Activated naive CD8-positive, alpha-beta T cell treated with anti-CD3 and anti-CD28 coated beads for 36 hours (primary cell): Measurements from ENCODE around the gene TMEM176B. TPM values are rescaled to one million over a fixed set of nuclear protein-coding genes. Genes with fewer than 3 reads are reported as not detected.

Experiments used
- DNase-seq: peaks from one replicate; pipeline ENCODE4 v3.0.0; 2021
- H3K27ac Mint-ChIP-seq: one replicate; pipeline ENCODE4 v1.8.0; 2022; ENCODE audit warnings: mild to moderate bottlenecking, moderate library complexity, mixed read lengths
- H3K27me3 Mint-ChIP-seq: one replicate; pipeline ENCODE4 v1.8.0; 2022; ENCODE audit warnings: mild to moderate bottlenecking, mixed read lengths
- H3K36me3 Mint-ChIP-seq: one replicate; pipeline ENCODE4 v1.8.0; 2021; ENCODE audit warnings: mild to moderate bottlenecking, mixed read lengths
- H3K4me1 Mint-ChIP-seq: one replicate; pipeline ENCODE4 v1.8.0; 2021; ENCODE audit warnings: mixed read lengths
- H3K4me3 Mint-ChIP-seq: one replicate; pipeline ENCODE4 v1.8.0; 2022; ENCODE audit warnings: mild to moderate bottlenecking, moderate library complexity, mixed read lengths
- H3K9me3 Mint-ChIP-seq: one replicate; pipeline ENCODE4 v1.8.0; 2022; ENCODE audit warnings: mixed read lengths
- total RNA-seq, 2 experiments: library from RNA; stranded (reverse); gene quantifications; one replicate each; pipeline ENCODE4 v1.2.3, GENCODE V29; 2021

The TMEM176B gene
- total RNA-seq, 2 experiments from 2014 or later = not detected

GRCh38 chr7:150804802-150805201 is 4.6 kb upstream of the TMEM176B start:
- Mint-ChIP-seq H3K36me3 (no peaks in the 10 kb centered on the region), H3K4me1 (peaks cover 1% of the 10 kb centered on the region), H3K27me3 (peaks cover 43% of the 10 kb centered on the region), H3K4me3 (no peak overlapping the region), H3K9me3 (no peaks in the 10 kb centered on the region), H3K27ac (no peak overlapping the region)
- no peak for DNase-seq

- Mint-ChIP-seq H3K27ac (no peak overlapping the region), H3K36me3 (no peaks in the 10 kb centered on the region), H3K27me3 (peaks cover 51% of the 10 kb centered on the region), H3K4me3 (no peak overlapping the region), H3K4me1 (peaks cover 1% of the 10 kb centered on the region), H3K9me3 (no peaks in the 10 kb centered on the region)
- DNase-seq = no peak
Observed at GRCh38 chr7:150803161-150803860, 3.1 kb upstream of the TMEM176B start.

- H3K9me3 Mint-ChIP-seq = no peaks in the 10 kb centered on the region
- no peak for DNase-seq
- H3K4me3 Mint-ChIP-seq = peak overlapping the region; percentile 16
- H3K4me1 Mint-ChIP-seq = peaks cover 1% of the 10 kb centered on the region
- H3K27me3 Mint-ChIP-seq = peaks cover 56% of the 10 kb centered on the region
- H3K27ac Mint-ChIP-seq = no peak overlapping the region
- H3K36me3 Mint-ChIP-seq = no peaks in the 10 kb centered on the region
Observed at GRCh38 chr7:150801946-150802771, 2.0 kb upstream of the TMEM176B start.

GRCh38 chr7:150801242-150801945 is 1.2 kb upstream of the TMEM176B start:
- peaks cover 1% of the 10 kb centered on the region for H3K4me1 Mint-ChIP-seq
- DNase-seq = no peak
- H3K9me3 Mint-ChIP-seq = no peaks in the 10 kb centered on the region
- no peak overlapping the region for H3K27ac Mint-ChIP-seq
- H3K4me3 Mint-ChIP-seq = no peak overlapping the region
- peaks cover 56% of the 10 kb centered on the region for H3K27me3 Mint-ChIP-seq
- no peaks in the 10 kb centered on the region for H3K36me3 Mint-ChIP-seq

GRCh38 chr7:150800581-150801241 is 547 bp upstream of the TMEM176B start, which contains the start of gene TMEM176A:
Gene TMEM176A, plus strand, starts transcription at chr7:150800769. Its CDS starts 782 bp downstream, at chr7:150801551.
- peaks cover 1% of the 10 kb centered on the region for H3K4me1 Mint-ChIP-seq
- no peaks in the 10 kb centered on the region for H3K9me3 Mint-ChIP-seq
- peak within 1 kb of the TSS; percentile 38 for H3K4me3 Mint-ChIP-seq
- H3K27ac Mint-ChIP-seq = no peak within 1 kb of the TSS
- peak; percentile 4 for DNase-seq
- H3K27me3 Mint-ChIP-seq = peaks cover 59% of the 10 kb centered on the region
- H3K36me3 Mint-ChIP-seq = no peaks in the 10 kb centered on the region

GRCh38 chr7:150799156-150799555 is 1.0 kb downstream of the TMEM176B start:
- peaks cover 1% of the 10 kb centered on the region for H3K4me1 Mint-ChIP-seq
- no peak overlapping the region for H3K27ac Mint-ChIP-seq
- H3K27me3 Mint-ChIP-seq = peaks cover 59% of the 10 kb centered on the region
- no peak for DNase-seq
- H3K36me3 Mint-ChIP-seq = no peaks in the 10 kb centered on the region
- H3K9me3 Mint-ChIP-seq = no peaks in the 10 kb centered on the region
- H3K4me3 Mint-ChIP-seq = no peak overlapping the region

- Mint-ChIP-seq H3K9me3 (no peaks in the 10 kb centered on the region), H3K27me3 (peaks cover 51% of the 10 kb centered on the region), H3K36me3 (no peaks in the 10 kb centered on the region), H3K4me3 (no peak overlapping the region), H3K27ac (no peak overlapping the region), H3K4me1 (peaks cover 1% of the 10 kb centered on the region)
- DNase-seq = no peak
Observed at GRCh38 chr7:150797661-150798060, 2.5 kb downstream of the TMEM176B start.

GRCh38 chr7:150793569-150794238 is 6.5 kb downstream of the TMEM176B start:
- Mint-ChIP-seq H3K4me1 (no peaks in the 10 kb centered on the region), H3K27ac (no peak overlapping the region), H3K27me3 (peaks cover 16% of the 10 kb centered on the region), H3K4me3 (no peak overlapping the region), H3K36me3 (no peaks in the 10 kb centered on the region), H3K9me3 (no peaks in the 10 kb centered on the region)
- DNase-seq = no peak

GRCh38 chr7:150791746-150792452 is 8.3 kb downstream of the TMEM176B start:
- Mint-ChIP-seq H3K36me3 (no peaks in the 10 kb centered on the region), H3K27ac (no peak overlapping the region), H3K4me1 (no peaks in the 10 kb centered on the region)

GRCh38 chr7:150791304-150791703 is 8.9 kb downstream of the TMEM176B start:
- H3K27ac Mint-ChIP-seq = no peak overlapping the region
- H3K27me3 Mint-ChIP-seq = peaks cover 6% of the 10 kb centered on the region
- no peaks in the 10 kb centered on the region for H3K36me3 Mint-ChIP-seq
- H3K4me1 Mint-ChIP-seq = no peaks in the 10 kb centered on the region
- H3K9me3 Mint-ChIP-seq = no peaks in the 10 kb centered on the region
- DNase-seq = no peak
- no peak overlapping the region for H3K4me3 Mint-ChIP-seq

More at GRCh38 chr7:150791746-150792452, 8.3 kb downstream of the TMEM176B start:
- H3K4me3 Mint-ChIP-seq = no peak overlapping the region
- H3K9me3 Mint-ChIP-seq = no peaks in the 10 kb centered on the region
- peaks cover 7% of the 10 kb centered on the region for H3K27me3 Mint-ChIP-seq
- DNase-seq = no peak

GRCh38 chr7:150790416-150791075 is 9.6 kb downstream of the TMEM176B start:
- Mint-ChIP-seq H3K36me3 (no peaks in the 10 kb centered on the region), H3K4me1 (peaks cover 3% of the 10 kb centered on the region), H3K4me3 (no peak overlapping the region), H3K27ac (no peak overlapping the region), H3K27me3 (no peaks in the 10 kb centered on the region), H3K9me3 (no peaks in the 10 kb centered on the region)
- DNase-seq = no peak

- no peaks in the 10 kb centered on the region for H3K36me3 Mint-ChIP-seq
- no peaks in the 10 kb centered on the region for H3K9me3 Mint-ChIP-seq
- H3K4me1 Mint-ChIP-seq = peaks cover 3% of the 10 kb centered on the region
- no peak overlapping the region for H3K27ac Mint-ChIP-seq
- H3K4me3 Mint-ChIP-seq = no peak overlapping the region
- DNase-seq = no peak
- H3K27me3 Mint-ChIP-seq = peaks cover 3% of the 10 kb centered on the region
Observed at GRCh38 chr7:150788474-150789269, 11.5 kb downstream of the TMEM176B start.
